Measurements from ENCODE around the gene TMEM270.

GRCh38 chr7:73830681-73831583, 30.0 kb upstream of the TMEM270 start, which contains the start of gene CLDN4:
- TF ChIP-seq CTCF (IDR thresholded peaks at IDR 0.05; ENCODE audit: low read length) (no peak), EZH2 (IDR thresholded peaks at IDR 0.05; ENCODE audit: borderline replicate concordance, low read length) (no peak)
